HG02678 (cell line): Measurements from ENCODE around the gene TFAP2A.

Source experiments
- ATAC-seq: cut with Tn5 transposase; IDR thresholded peaks from one replicate; pipeline ENCODE4 v1.9.1; 2021; ENCODE audit warnings: mild to moderate bottlenecking, moderate library complexity; ENCODE audit not compliant: unreplicated experiment

The TFAP2A gene

DNA sequence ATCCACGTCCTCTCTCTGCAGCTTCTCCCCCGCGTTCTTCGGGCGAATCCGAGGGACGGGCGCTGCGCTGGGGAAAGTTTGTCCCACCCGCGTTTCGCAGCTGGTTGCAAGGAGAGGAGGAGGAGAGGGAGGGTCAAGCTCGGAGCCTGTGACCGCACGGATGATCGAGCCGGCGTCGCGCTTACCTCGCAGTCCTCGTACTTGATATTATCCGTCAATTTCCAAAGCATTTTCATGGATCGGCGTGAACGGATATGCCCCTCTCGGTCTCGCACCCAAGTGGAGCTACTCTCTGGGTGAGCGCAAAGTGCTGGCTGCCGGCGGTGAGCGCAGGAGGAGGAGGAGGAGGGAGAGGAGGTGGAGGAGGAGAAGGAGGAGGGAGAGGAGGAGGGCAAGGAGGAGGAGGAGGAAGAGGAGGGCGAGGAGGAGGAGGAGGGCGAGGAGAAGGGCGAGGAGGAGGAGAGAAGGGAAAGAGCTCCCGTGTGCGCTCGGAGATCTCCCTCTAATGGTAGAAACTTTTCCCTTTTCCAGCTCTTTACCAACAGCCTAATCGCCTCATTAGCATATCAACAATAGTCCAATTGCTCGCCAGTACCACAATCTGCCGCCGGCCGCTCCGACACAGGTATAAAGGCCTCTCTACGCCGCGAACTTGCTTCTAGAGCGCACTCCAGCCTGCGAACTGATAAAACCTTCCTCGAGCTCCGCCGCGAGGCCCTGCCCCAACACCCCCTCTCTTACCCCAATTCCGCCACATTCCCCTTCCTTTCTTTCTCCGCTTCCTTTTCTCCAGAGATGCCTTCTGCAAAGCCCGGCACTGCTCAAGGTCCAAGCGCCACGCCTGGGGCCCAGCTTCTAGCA is at the start of gene TFAP2A:
TFAP2A (minus strand) TSS at position 319 of the 861 bp plus-strand sequence; CDS start at position 236, 83 bp downstream.
- ATAC-seq, result no peak

GRCh38 chr6:10463491-10464481 is 48.9 kb upstream of the TFAP2A start:
- no peak for ATAC-seq

DNA sequence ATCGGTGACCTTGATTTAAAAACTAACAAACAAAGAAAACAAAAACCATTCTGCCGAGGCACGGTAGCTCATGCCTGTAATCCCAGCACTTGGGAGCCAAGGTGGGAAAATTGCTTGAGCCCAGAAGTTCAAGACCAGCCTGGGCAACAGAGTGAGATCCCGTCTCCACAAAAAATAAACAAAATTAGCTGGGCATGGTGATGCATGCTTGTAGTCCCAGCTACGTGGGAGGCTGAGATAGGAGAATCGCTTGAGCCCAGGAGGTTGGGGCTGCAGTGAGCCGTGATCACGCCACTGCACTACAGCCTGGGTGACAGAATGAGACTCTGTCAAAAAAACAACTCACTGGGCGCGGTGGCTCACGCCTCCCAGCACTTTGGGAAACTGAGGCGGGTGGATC is 48.2 kb upstream of the TFAP2A start:
- ATAC-seq, result no peak

DNA sequence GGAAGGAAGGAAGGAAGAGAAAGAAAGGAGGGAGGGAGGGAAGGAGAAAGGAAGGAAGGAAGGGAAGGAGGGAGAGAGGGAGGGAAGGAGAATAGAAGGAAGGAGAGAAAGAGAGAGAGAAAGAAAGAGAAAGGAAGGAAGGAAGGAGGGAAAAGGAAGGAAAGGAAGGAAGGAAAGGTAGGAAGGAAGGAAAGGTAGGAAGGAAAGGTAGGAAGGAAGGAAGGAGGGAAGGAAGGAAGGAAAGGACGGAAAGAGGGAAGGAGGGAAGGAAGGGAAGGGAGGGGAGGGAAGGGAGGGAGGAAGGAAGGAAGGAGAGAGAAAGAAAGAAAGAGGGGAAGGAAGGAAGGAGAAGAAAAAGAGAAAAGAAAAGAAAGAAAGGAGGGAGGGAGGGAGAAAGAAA is 47.0 kb upstream of the TFAP2A start:
- no peak for ATAC-seq

GRCh38 chr6:10460096-10460495 is 45.2 kb upstream of the TFAP2A start:
- peak; percentile 98 for ATAC-seq

GRCh38 chr6:10458287-10458686 is 43.4 kb upstream of the TFAP2A start:
- ATAC-seq, result no peak

DNA sequence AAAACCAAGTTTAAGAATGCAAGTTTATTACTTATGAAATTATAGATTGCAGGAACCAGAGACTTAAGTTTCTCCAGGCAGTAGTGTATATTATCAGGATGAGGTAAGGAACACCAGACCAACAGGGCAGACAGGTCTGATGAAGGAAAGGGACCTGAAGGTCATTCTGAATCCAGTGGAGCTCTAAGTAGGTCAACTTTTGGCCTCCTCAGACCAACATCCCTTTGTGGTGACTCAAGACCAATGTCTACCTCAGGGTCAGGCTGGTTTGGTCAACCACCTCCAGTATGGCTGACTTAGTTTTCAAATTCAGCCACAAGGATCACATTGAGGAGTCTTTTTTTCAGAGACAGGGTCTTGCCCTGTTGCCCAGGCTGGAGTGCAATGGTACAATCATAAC is 38.7 kb upstream of the TFAP2A start:
- ATAC-seq, result no peak

GRCh38 chr6:10451828-10452509 is 37.1 kb upstream of the TFAP2A start:
- no peak for ATAC-seq

DNA sequence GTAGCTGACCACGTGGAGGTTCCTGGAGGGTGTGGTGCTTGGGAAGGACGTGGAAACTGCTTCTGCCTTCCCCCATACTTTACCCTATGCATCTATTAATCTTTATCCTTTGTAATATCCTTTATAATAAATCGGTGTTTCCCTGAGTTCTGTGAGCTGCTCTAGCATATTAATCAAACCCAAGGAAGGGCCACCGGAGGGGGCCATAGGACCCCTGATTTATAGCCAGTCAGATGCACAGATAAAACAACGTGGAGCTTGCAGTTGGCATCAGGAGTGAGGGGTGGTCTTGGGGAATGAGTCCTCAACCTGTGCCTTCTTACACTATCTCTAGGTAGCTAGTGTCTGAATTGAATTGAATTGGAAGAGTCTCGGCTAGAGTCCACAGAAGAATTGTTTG is 36.5 kb upstream of the TFAP2A start:
- no peak for ATAC-seq

DNA sequence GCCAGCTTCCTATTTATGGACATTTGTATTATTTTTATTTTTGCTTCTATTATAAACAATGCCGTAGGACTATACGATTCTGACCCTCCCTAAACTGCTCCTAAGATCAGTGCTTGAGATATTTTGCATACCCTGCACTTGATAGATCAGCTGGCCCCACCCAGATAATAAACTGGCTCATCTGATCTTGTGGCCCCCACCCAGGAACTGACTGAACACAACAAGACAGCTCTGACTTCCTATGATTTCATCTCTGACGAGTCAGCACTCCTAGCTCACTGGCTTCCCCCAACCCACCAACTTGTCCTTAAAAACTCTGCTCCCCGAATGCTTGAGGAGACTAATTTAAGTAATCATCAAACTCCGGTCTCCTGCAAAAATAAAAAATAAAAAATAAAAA is 34.9 kb upstream of the TFAP2A start:
- no peak for ATAC-seq

GRCh38 chr6:10448096-10448495 is 33.2 kb upstream of the TFAP2A start:
- ATAC-seq, result no peak

DNA sequence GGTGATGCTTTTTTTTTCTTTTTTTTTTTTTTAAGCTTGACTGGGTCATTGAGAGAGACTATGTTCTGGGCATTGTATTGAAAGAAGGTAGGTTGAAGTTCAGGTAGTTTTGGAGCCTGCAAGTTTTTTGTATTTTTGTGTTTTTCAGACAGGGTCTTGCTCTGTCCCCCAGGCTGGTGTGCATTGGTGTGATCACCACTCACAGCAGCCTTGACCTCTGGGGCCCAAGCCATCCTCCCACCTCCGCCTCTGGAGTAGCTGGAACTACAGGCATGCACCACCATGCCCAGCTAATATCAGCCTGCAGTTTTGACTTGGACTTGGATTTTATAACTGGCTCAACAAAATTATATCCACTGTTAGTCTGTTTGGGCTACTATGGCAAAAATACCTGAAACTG is 31.7 kb upstream of the TFAP2A start:
- ATAC-seq, result no peak

DNA sequence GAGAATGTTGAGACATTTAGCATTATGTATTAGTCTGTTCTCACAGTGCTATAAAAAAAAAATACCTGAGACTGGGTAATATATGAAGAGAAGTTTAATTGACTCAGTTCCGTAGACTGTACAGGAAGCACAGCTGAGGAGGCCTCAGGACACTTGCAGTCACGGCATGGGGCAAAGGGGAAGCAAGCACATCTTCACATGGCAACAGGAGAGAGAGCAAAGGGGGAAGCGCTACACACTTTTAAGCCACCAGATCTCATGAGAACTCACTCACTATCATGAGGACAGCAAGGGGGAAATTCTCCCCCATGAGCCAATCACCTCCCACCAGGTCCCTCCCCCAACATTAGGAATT is 26.8 kb upstream of the TFAP2A start:
- no peak for ATAC-seq

- no peak for ATAC-seq
Observed at GRCh38 chr6:10441004-10441654, 26.3 kb upstream of the TFAP2A start.

DNA sequence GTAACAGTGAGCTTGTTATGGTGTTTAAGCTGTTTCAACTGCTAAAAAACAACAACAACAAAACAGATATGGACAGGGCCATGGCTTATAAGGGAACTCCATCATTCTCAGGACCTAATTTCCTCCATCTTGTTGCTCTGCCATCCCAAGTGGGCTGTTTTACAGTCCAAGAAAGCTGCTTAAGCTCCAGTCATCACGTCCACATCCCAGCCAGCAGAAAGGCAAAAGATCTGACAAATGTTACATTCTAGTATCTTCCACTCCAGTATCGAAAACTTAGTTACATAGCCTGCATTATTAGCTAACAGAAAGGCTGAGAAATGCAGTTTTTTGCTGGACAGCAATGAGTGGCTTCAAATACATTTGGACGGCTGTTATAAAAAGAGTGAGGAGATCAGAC is 23.0 kb upstream of the TFAP2A start:
- ATAC-seq, result no peak

GRCh38 chr6:10434235-10434634 is 19.4 kb upstream of the TFAP2A start:
- no peak for ATAC-seq

GRCh38 chr6:10433322-10433721 is 18.4 kb upstream of the TFAP2A start:
- no peak for ATAC-seq

- no peak for ATAC-seq
Observed at GRCh38 chr6:10431423-10432164, 16.7 kb upstream of the TFAP2A start.

- peak; percentile 76 for ATAC-seq
Observed at GRCh38 chr6:10429638-10430427, 15.0 kb upstream of the TFAP2A start.
